OCI-LY7 (cell line): ENCODE measurements around the gene UNC13B. TPM values are rescaled to one million over a fixed set of nuclear protein-coding genes. Genes with fewer than 3 reads are reported as not detected.

Experiments used
- BruUV-seq: library from RNA; stranded (reverse); fragments of 400-500 nt; replicated peaks from 2 replicates; lab custom pipeline; 2021; lab: Mats Ljungman, UMichigan
- CTCF ChIA-PET: fragments of 300-600 bp; sonication (Branson Sonifier 250); formaldehyde crosslinking; loops from one replicate; lab custom pipeline; 2022; ENCODE audit warnings: antibody characterized with exemption; ENCODE audit not compliant: unreplicated experiment; lab: Charles Lee
- POLR2A ChIA-PET: fragments of 300-600 bp; sonication (Branson Sonifier 250); formaldehyde crosslinking; loops from one replicate; lab custom pipeline; 2022; ENCODE audit warnings: antibody characterized with exemption; lab: Charles Lee
- DNase-seq: peaks from one replicate; pipeline ENCODE4 v3.0.0-alpha.2; 2015; ENCODE audit warnings: low spot score
- H2AFZ ChIP-seq: fragments of 200-600 bp; sonication (generic), shearing (Covaris generic); 2 replicates; pipeline ENCODE4 v1.6.1; 2014; ENCODE audit warnings: mild to moderate bottlenecking, antibody characterized with exemption, low read length, moderate library complexity
- H3K27ac ChIP-seq: fragments of 200-600 bp; sonication (generic); 2 replicates; pipeline ENCODE4 v1.5.1; 2014; ENCODE audit warnings: mixed run types, low read depth, mild to moderate bottlenecking, moderate library complexity, low read length, inconsistent platforms; ENCODE audit not compliant: poor library complexity, severe bottlenecking
- H3K36me3 ChIP-seq: fragments of 200-600 bp; sonication (generic); 2 replicates; pipeline ENCODE4 v1.6.1; 2014; ENCODE audit warnings: mild to moderate bottlenecking, antibody characterized with exemption, low read length, moderate library complexity, mixed read lengths; ENCODE audit not compliant: insufficient read depth
- H3K4me1 ChIP-seq: fragments of 200-600 bp; sonication (generic); 2 replicates; pipeline ENCODE4 v1.5.1; 2014; ENCODE audit warnings: mild to moderate bottlenecking, low read length; ENCODE audit not compliant: insufficient read depth, poor library complexity, severe bottlenecking
- H3K4me2 ChIP-seq: fragments of 200-600 bp; sonication (generic); 2 replicates; pipeline ENCODE4 v1.6.1; 2014; ENCODE audit warnings: mild to moderate bottlenecking, low read length
- H3K4me3 ChIP-seq: fragments of 200-600 bp; sonication (generic); 2 replicates; pipeline ENCODE4 v1.5.1; 2014; ENCODE audit warnings: mild to moderate bottlenecking, low read depth, low read length; ENCODE audit not compliant: poor library complexity, severe bottlenecking
- H3K79me2 ChIP-seq: fragments of 200-600 bp; sonication (generic); 2 replicates; pipeline ENCODE4 v1.6.1; 2016; ENCODE audit warnings: low read depth, mild to moderate bottlenecking, low read length, moderate library complexity, mixed read lengths; ENCODE audit not compliant: insufficient read depth
- H3K9me2 ChIP-seq: fragments of 200-600 bp; sonication (generic); 2 replicates; pipeline ENCODE4 v1.6.1; 2016; ENCODE audit warnings: mild to moderate bottlenecking, low read length, mixed read lengths; ENCODE audit not compliant: insufficient read depth
- H3K9me3 ChIP-seq: fragments of 200-600 bp; sonication (generic); 2 replicates; pipeline ENCODE4 v1.6.1; 2014; ENCODE audit warnings: mild to moderate bottlenecking, mixed run types, low read length, mixed read lengths
- H4K20me1 ChIP-seq: fragments of 200-600 bp; sonication (generic); 2 replicates; pipeline ENCODE4 v1.6.1; 2014; ENCODE audit warnings: mild to moderate bottlenecking, antibody characterized with exemption, low read length, moderate library complexity, mixed read lengths; ENCODE audit not compliant: insufficient read depth
- CTCF ChIP-seq: fragments of 200-600 bp; sonication (generic); conservative IDR thresholded peaks from 2 replicates; pipeline ENCODE4 v1.5.1; 2014; ENCODE audit warnings: mild to moderate bottlenecking, antibody characterized with exemption, low read length, moderate library complexity, mixed read lengths
- EZH2phosphoT487 ChIP-seq: fragments of 200-600 bp; sonication (generic); IDR thresholded peaks from 2 replicates; pipeline ENCODE4 v1.6.1; 2018; ENCODE audit warnings: low read depth, borderline replicate concordance, mild to moderate bottlenecking, mixed run types, antibody characterized with exemption, low read length, moderate library complexity, mixed read lengths
- intact Hi-C: fragments of 100-400 bp; cut with micrococcal nuclease; formaldehyde crosslinking; loops from one replicate; pipeline ENCODE4 v1.10.0; 2022; ENCODE audit not compliant: unreplicated experiment
- total RNA-seq, 2 experiments: library from RNA; depleted of rRNA in 1 of 2; stranded (reverse); fragments of >200 nt in 1 of 2; shearing (Covaris generic) in 1 of 2; gene quantifications; 2 replicates each; pipeline ENCODE4 v1.2.3, GENCODE V29; 2014 to 2022

Gene UNC13B
- total RNA-seq, 2 experiments from 2014 or later, result 1.7 to 5.8 TPM

DNA sequence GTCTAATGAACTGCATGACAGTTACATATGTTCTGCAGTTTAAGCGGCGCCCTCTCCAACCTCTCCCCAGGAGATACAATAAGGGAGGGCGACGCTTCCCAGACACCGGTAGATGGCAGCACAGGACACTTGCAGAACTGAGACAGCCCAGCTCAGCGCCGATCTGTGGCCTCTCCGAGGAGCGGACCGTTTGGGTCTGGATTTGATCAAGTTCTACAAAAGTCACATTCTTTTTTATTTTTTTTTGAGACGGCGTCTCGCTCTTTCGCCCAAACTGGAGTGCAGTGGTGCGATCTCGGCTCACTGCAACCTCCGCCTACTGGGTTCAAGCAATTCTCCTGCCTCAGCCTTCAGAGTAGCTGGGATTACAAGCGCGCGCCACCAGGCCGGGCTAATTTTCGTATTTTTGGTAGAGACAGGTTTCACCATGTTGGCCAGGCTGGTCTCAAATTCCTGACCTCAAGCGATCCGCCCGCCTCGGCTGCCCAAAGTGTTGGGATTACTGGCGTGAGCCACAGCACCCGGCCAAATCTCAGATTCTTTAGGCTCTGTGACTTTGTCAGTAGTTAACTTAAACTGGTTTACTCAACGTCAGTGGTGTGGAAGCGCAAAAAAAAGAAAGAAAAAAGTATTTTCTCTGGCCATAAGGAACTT lies 44.8 kb upstream of the UNC13B start:
- Histone ChIP-seq H4K20me1 (no peaks in the 10 kb centered on the region), H3K9me2 (no peaks in the 10 kb centered on the region), H3K9me3 (no peaks in the 10 kb centered on the region), H2AFZ (peak overlapping the region; percentile 82; the same call in 1 of the 2 replicates), H3K4me1 (peaks cover 31% of the 10 kb centered on the region), H3K4me2 (peak overlapping the region; percentile 96), H3K27ac (peak overlapping the region; percentile 73), H3K36me3 (no peaks in the 10 kb centered on the region), H3K79me2 (no peaks in the 10 kb centered on the region), H3K4me3 (peak overlapping the region; percentile 74)
- POLR2A ChIA-PET, result interaction anchor here (1.0 kb wide), 1 partner anchor 140 kb away, joined by 5 read pairs; no protein-coding TSS in a partner anchor
- TF ChIP-seq CTCF (peak; percentile 90), EZH2phosphoT487 (no peak)
- BruUV-seq, result no TSS peak
- CTCF ChIA-PET, result no interaction called here
- DNase-seq, result peak; percentile 92
- intact Hi-C loops, result loop anchor here (1.0 to 5.0 kb wide), 7 partner anchors 45 to 500 kb away; partner anchors contain the start of genes CD72, DNAJB5 and UNC13B

- H3K4me3 ChIP-seq, result no peak overlapping the region
- H3K36me3 ChIP-seq, result no peaks in the 10 kb centered on the region
- H3K9me3 ChIP-seq, result 0 out of 2 replicates have a peak, but pooled peaks cover 8% of the 10 kb centered on the region
- H2AFZ ChIP-seq, result no peak overlapping the region
- no peaks in the 10 kb centered on the region for H3K4me1 ChIP-seq
- no peak overlapping the region for H3K4me2 ChIP-seq
- no peaks in the 10 kb centered on the region for H4K20me1 ChIP-seq
- no peak overlapping the region for H3K27ac ChIP-seq
- POLR2A ChIA-PET, result no interaction called here
- no peaks in the 10 kb centered on the region for H3K79me2 ChIP-seq
- DNase-seq, result no peak
- intact Hi-C loops, result no loop called here
- no peaks in the 10 kb centered on the region for H3K9me2 ChIP-seq
- TF ChIP-seq EZH2phosphoT487, result no peak
- no peak for TF ChIP-seq CTCF
- BruUV-seq, result no TSS peak
- CTCF ChIA-PET, result no interaction called here
Measured at GRCh38 chr9:35134920-35135319, 26.9 kb upstream of the UNC13B start.

- H3K9me2 ChIP-seq, result no peaks in the 10 kb centered on the region
- no peak overlapping the region for H3K27ac ChIP-seq
- H4K20me1 ChIP-seq, result no peaks in the 10 kb centered on the region
- intact Hi-C loops, result no loop called here
- H3K4me1 ChIP-seq, result no peaks in the 10 kb centered on the region
- no peaks in the 10 kb centered on the region for H3K36me3 ChIP-seq
- ChIA-PET POLR2A (interaction anchor here (0.7 to 1.1 kb wide), 2 partner anchors 26 to 99 kb away, joined by 3 read pairs; no protein-coding TSS in a partner anchor), CTCF (no interaction called here)
- no peak overlapping the region for H2AFZ ChIP-seq
- no peak overlapping the region for H3K4me2 ChIP-seq
- no peaks in the 10 kb centered on the region for H3K79me2 ChIP-seq
- BruUV-seq, result no TSS peak
- TF ChIP-seq CTCF, result no peak
- TF ChIP-seq EZH2phosphoT487, result no peak
- no peak for DNase-seq
- no peak overlapping the region for H3K4me3 ChIP-seq
- 0 out of 2 replicates have a peak, but pooled peaks cover 8% of the 10 kb centered on the region for H3K9me3 ChIP-seq
Measured at GRCh38 chr9:35135988-35136387, 25.8 kb upstream of the UNC13B start.
